AG10803 (cell line): ENCODE data around the gene KIF12.

Experiments used
- DNase-seq: peaks from one replicate; pipeline ENCODE4 v3.0.0; 2010; ENCODE audit warnings: low read depth
- H3K4me3 ChIP-seq: 2 replicates; pipeline ENCODE4 v1.5.1; 2011; ENCODE audit warnings: mild to moderate bottlenecking, low read length, control low read depth
- TF ChIP-seq, protein P1 (sequence below): conservative IDR thresholded peaks from 2 replicates; pipeline ENCODE4 v1.5.1; 2011; ENCODE audit warnings: mild to moderate bottlenecking, low read length, control low read depth, inconsistent platforms

KIF12 gene

GRCh38 chr9:114126247-114127060 lies 27.4 kb upstream of the KIF12 start:
- no peak for DNase-seq
- no peak overlapping the region for H3K4me3 ChIP-seq
- TF ChIP-seq, protein P1, sequence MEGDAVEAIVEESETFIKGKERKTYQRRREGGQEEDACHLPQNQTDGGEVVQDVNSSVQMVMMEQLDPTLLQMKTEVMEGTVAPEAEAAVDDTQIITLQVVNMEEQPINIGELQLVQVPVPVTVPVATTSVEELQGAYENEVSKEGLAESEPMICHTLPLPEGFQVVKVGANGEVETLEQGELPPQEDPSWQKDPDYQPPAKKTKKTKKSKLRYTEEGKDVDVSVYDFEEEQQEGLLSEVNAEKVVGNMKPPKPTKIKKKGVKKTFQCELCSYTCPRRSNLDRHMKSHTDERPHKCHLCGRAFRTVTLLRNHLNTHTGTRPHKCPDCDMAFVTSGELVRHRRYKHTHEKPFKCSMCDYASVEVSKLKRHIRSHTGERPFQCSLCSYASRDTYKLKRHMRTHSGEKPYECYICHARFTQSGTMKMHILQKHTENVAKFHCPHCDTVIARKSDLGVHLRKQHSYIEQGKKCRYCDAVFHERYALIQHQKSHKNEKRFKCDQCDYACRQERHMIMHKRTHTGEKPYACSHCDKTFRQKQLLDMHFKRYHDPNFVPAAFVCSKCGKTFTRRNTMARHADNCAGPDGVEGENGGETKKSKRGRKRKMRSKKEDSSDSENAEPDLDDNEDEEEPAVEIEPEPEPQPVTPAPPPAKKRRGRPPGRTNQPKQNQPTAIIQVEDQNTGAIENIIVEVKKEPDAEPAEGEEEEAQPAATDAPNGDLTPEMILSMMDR = no peak

DNA sequence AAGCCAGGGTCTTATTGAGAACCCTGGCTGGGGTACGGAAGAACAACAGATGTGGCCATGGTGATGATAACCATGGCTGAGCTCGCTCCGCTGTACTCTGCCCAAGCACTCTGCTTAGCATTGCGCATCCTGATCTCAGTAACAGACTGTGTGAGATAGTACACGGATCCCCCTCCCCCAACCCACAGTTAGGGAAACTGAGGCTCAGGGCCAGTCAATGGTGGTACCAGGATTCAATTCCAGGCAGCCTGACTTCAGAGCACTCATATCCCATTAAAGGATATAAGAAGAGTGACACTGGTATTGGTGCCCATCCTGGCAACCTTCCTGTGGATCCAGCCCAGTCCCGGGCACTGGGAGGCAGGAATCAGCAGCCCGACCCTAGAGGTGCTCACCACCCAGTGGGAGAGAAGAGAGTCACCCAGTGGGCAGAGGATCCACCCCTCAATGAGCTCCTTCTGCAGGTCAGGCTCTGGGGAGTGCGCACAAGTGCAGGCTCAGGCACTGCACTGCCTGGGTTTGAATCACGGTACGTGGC lies 26.5 kb upstream of the KIF12 start:
- no peak overlapping the region for H3K4me3 ChIP-seq
- DNase-seq = no peak
- TF ChIP-seq, protein P1 = no peak

DNA sequence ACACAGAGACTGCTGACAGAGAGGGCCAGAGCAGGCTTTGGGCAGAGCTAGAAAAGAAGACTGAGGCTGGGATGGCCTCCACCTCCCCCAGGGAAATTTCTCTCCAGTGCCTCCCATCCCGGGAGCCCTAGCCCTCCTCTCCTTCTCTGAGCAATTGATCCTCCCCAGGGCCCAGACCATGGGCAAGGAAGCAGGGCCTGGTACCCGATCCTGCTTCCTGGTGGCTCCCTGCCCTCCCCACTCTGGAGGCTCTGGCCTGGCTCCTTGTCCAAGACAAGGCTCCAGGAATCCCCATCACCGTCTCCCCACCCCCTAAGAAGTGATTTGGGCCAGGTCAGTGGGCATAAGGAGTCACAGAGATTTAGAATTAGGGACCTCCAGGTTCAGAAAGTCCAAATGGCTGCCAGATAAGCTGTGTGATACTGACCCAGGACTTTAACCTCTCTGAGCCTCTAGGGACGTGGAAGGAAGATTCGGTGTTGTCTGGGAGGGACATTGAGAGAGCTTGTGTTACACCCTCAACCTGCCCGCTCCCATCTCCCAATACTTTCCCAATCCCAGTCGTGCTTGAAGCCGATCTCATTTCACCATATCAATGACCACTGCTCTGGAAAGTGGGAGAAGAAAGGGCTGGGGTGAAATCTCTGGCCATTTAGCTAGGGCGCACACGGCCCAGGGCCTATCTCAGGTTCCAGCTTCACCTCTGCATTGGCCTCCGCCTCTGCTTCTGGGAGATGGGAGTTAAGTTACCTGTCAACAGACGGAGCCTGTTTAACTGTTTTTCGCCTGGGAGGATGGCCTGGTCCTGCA lies 25.8 kb upstream of the KIF12 start:
- TF ChIP-seq, protein P1 = no peak
- DNase-seq = no peak
- H3K4me3 ChIP-seq = no peak overlapping the region

- no peak for DNase-seq
- no peak overlapping the region for H3K4me3 ChIP-seq
- TF ChIP-seq, protein P1 = no peak
Observed at GRCh38 chr9:114124138-114124537, 25.0 kb upstream of the KIF12 start.

DNA sequence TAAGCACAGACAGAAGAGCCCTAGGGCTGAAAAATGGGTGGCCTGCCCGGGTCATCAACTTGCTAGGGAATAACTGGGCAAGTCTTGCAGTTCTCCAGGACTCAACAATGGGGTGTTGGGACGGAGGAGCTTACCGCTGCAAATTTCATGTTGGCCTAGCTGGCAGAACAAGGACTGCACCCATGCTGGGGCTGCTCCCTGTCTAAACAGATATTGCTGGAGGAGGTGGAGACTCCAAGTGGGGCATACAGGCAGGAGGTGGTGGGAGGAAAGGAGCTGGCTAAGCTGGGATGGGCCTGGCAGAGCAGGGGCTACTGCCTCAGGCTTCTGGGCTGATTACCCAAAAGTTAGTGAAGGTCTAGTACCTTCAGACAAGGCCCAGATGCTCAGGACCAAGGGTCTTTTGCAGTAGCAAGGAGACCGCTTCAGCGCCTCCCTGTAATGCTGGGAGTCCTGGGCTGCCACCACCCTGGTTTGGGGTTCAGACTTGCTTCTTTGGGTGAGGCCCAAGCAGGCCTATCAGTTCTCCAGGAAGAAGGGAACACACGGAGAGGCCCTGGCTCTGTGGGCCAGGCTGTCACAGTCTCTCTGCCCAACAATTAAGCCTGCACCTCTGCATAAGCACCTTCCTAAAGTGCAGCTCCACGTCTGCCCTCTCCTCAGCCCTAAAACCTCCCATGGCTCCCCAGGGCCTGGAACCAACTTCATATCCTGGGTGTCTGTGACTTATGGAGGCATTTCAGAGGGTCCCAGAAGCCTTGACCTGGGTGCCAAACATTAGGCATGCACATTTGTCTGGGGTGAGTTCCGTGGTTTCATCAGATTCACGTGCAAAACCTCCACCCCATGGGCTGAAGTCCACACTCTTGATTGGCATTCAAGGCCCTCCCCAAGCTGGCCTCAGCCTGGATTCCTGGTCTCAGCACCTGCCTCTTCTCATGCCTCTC lies 24.2 kb upstream of the KIF12 start:
- no peak for DNase-seq
- TF ChIP-seq, protein P1 = no peak
- no peak overlapping the region for H3K4me3 ChIP-seq

DNA sequence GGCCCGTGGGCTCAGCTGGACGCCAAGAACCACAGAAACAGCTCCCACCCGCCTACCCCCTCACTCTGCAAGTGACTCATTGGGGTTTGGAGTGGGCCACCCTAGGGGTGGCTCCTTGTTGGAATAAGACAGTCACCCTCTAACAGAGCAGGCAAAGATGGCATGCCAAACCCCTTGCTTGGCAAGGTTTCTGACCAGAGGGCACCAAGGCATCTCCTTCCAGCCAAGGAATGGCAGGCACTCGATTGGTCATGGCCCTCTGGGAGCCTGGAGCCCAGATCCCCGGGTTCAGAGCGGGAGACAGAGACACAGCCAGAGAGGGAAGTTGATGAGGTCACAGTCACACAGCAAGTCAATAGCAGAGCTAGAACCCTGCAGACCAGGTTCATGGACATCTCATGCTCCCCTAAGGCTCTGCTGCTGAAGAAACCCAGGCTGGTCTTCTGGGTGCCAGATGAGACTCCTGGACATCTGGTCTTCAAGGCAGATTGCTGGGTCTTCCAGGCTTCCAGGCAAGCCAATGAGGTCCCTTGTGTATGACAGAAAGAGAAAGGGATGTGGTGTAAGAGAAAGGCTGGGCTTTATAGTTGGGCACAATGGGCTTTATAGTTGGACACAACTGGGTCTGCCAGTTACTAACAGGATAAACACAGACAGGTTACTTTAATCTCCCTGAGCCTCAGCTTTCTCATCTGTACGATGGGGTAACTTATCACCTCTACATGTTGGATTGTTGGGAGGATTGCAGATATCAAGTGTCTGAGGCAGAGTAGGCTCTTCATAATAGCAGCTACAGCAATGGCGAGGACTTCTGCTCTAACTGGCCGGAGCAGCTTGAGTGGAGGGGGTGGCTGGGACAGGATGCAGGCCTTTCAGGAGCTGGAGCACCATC lies 23.3 kb upstream of the KIF12 start:
- no peak overlapping the region for H3K4me3 ChIP-seq
- DNase-seq = no peak
- TF ChIP-seq, protein P1 = no peak
